ENCODE data around the gene NOL4L.
"Not testable (repeated sequence)": the region's sequence is repeated elsewhere in the genome, so short reads cannot be mapped to it uniquely, and the experiment has no call there.

NOL4L gene

GRCh38 chr20:32595143-32595542 is 10.0 kb upstream of the NOL4L start:
- DNase-seq: no peak

- not testable (repeated sequence) for DNase-seq
Observed at GRCh38 chr20:32594669-32595068, 9.5 kb upstream of the NOL4L start.

GRCh38 chr20:32594204-32594603 is 9.1 kb upstream of the NOL4L start:
- DNase-seq: no peak

GRCh38 chr20:32592616-32593015 is 7.5 kb upstream of the NOL4L start:
- not testable (repeated sequence) for DNase-seq

GRCh38 chr20:32592022-32592421 is 6.9 kb upstream of the NOL4L start:
- DNase-seq: no peak

GRCh38 chr20:32589769-32590168 is 4.6 kb upstream of the NOL4L start:
- DNase-seq: no peak

- no peak for DNase-seq
Observed at GRCh38 chr20:32589256-32589655, 4.1 kb upstream of the NOL4L start.

GRCh38 chr20:32588040-32588439 is 2.9 kb upstream of the NOL4L start:
- no peak for DNase-seq

GRCh38 chr20:32586291-32586690 is 1.2 kb upstream of the NOL4L start:
- DNase-seq: no peak

GRCh38 chr20:32585586-32586127 is 524 bp upstream of the NOL4L start:
- no peak for DNase-seq

- no peak for DNase-seq
Observed at GRCh38 chr20:32583581-32584070, 1.5 kb downstream of the NOL4L start.

GRCh38 chr20:32582659-32583580 is 2.2 kb downstream of the NOL4L start:
- DNase-seq: no peak

- no peak for DNase-seq
Observed at GRCh38 chr20:32581839-32582658, 3.1 kb downstream of the NOL4L start.

- DNase-seq: no peak
Observed at GRCh38 chr20:32580970-32581838, 3.9 kb downstream of the NOL4L start.

GRCh38 chr20:32580219-32580969 is 4.7 kb downstream of the NOL4L start:
- no peak for DNase-seq

GRCh38 chr20:32578840-32579390 is 6.2 kb downstream of the NOL4L start:
- no peak for DNase-seq

GRCh38 chr20:32578062-32578461 is 7.1 kb downstream of the NOL4L start:
- not testable (repeated sequence) for DNase-seq

- DNase-seq: no peak
Observed at GRCh38 chr20:32577657-32578056, 7.5 kb downstream of the NOL4L start.

GRCh38 chr20:32577023-32577422 is 8.1 kb downstream of the NOL4L start:
- no peak for DNase-seq

- DNase-seq: no peak
Observed at GRCh38 chr20:32576560-32576959, 8.6 kb downstream of the NOL4L start.

GRCh38 chr20:32575805-32576204 is 9.3 kb downstream of the NOL4L start:
- DNase-seq: no peak
